HG02885 (cell line): ENCODE measurements around the gene MYO3B.
"Not testable (repeated sequence)": the region's sequence is repeated elsewhere in the genome, so short reads cannot be mapped to it uniquely, and the experiment has no call there.

Source experiments
- ATAC-seq: cut with Tn5 transposase; IDR thresholded peaks from one replicate; pipeline ENCODE4 v1.9.1; 2021; ENCODE audit warnings: mild to moderate bottlenecking; ENCODE audit not compliant: unreplicated experiment, poor library complexity

MYO3B gene

GRCh38 chr2:170454471-170455372 is 276.8 kb downstream of the MYO3B start:
- no peak for ATAC-seq

- no peak for ATAC-seq
These were observed 277.9 kb downstream of the MYO3B start for GRCh38 chr2:170455617-170456426.

GRCh38 chr2:170456914-170457313 is 279.0 kb downstream of the MYO3B start:
- ATAC-seq: no peak

- ATAC-seq: no peak
These were observed 279.8 kb downstream of the MYO3B start for GRCh38 chr2:170457742-170458141.

- ATAC-seq: no peak
These were observed 283.9 kb downstream of the MYO3B start for GRCh38 chr2:170461889-170462288.

GRCh38 chr2:170462433-170463205 is 284.7 kb downstream of the MYO3B start:
- no peak for ATAC-seq

- ATAC-seq: no peak
These were observed 285.2 kb downstream of the MYO3B start for GRCh38 chr2:170463206-170463537.

GRCh38 chr2:170464268-170464667 is 286.3 kb downstream of the MYO3B start:
- ATAC-seq: no peak

- no peak for ATAC-seq
These were observed 287.3 kb downstream of the MYO3B start for GRCh38 chr2:170465241-170465640.

GRCh38 chr2:170466632-170467031 is 288.7 kb downstream of the MYO3B start:
- ATAC-seq: no peak

- ATAC-seq: no peak
These were observed 289.8 kb downstream of the MYO3B start for GRCh38 chr2:170467568-170468422.

GRCh38 chr2:170468557-170468956 is 290.6 kb downstream of the MYO3B start:
- ATAC-seq: no peak

GRCh38 chr2:170472498-170472897 is 294.6 kb downstream of the MYO3B start:
- not testable (repeated sequence) for ATAC-seq

- no peak for ATAC-seq
These were observed 297.9 kb downstream of the MYO3B start for GRCh38 chr2:170475878-170476277.

GRCh38 chr2:170477630-170478029 is 299.7 kb downstream of the MYO3B start:
- no peak for ATAC-seq

GRCh38 chr2:170481201-170481600 is 303.3 kb downstream of the MYO3B start:
- ATAC-seq: no peak

- ATAC-seq: no peak
These were observed 306.6 kb downstream of the MYO3B start for GRCh38 chr2:170484552-170484951.

GRCh38 chr2:170485254-170486026 is 307.5 kb downstream of the MYO3B start:
- no peak for ATAC-seq

GRCh38 chr2:170486730-170487129 is 308.8 kb downstream of the MYO3B start:
- ATAC-seq: no peak
